ENCODE measurements around the gene PIEZO1. TPM values are rescaled to one million over a fixed set of nuclear protein-coding genes. Genes with fewer than 3 reads are reported as not detected.

PIEZO1 gene
- total and polyA plus RNA-seq, 9 of the 15 experiments (the other 6 are each of a cell fraction or from before 2014, with no cell fraction given) = 3.6 to 432 (median 131) TPM

- H3K4me3 ChIP-seq = no peak overlapping the region
- H3K79me2 ChIP-seq (ENCODE audit: control insufficient read depth, insufficient read depth, low read length) = no peaks in the 10 kb centered on the region
- ChIA-PET POLR2A (interaction anchor here (0.6 kb wide), 1 partner anchor 14 kb away, joined by 3 read pairs; no protein-coding TSS in a partner anchor), CTCF (ENCODE audit: low intra/inter-chr PET ratio) (no interaction called here)
- H3K4me2 ChIP-seq (ENCODE audit: insufficient read depth, low read length) = no peak overlapping the region
- no peak for DNase-seq (ENCODE audit: extremely low read depth in 1 of 4, low spot score in 3 of 4)
- no TSS peak for BruUV-seq (replicated peaks)
- no peak for ATAC-seq
- H3K27ac ChIP-seq (ENCODE audit: extremely low read depth, low read depth, low read length) = no peak overlapping the region
- H3K36me3 ChIP-seq (ENCODE audit: control insufficient read depth, insufficient read depth, low read length) = peaks cover 93% of the 10 kb centered on the region; the same call in 2 of the 3 replicates
- H3K9me3 ChIP-seq (replicated peaks; ENCODE audit: control insufficient read depth, insufficient read depth, low read depth, low read length) = no peaks in the 10 kb centered on the region
- TF ChIP-seq POLR2G (IDR thresholded peaks at IDR 0.05; ENCODE audit: low read depth, low read length) (peak; percentile 49; the same call in 1 of the 2 replicates), PBX2 (CRISPR knock-in tag; IDR thresholded peaks at IDR 0.05; ENCODE audit: low read depth) (no peak), PBX2 (tag; conservative IDR thresholded peaks at IDR 0.05; ENCODE audit: low read depth) (no peak), ZNF140 (CRISPR knock-in tag; IDR thresholded peaks at IDR 0.05) (no peak)
- no peaks in the 10 kb centered on the region; the same call in 1 of the 2 replicates for H4K20me1 ChIP-seq (replicated peaks; ENCODE audit: control insufficient read depth, insufficient read depth, low read length)
- over 99% methylated on average over 17 of the region's 17 CpGs for WGBS (ENCODE audit: insufficient coverage, low coverage, missing lambda C conversion rate)
- no peaks in the 10 kb centered on the region for H3K27me3 ChIP-seq (ENCODE audit: control insufficient read depth in 2 of 2, insufficient read depth in 2 of 2, low read length in 2 of 2)
- H3K4me1 ChIP-seq (replicated peaks in 1 of 2; ENCODE audit: control insufficient read depth in 2 of 2, insufficient read depth in 2 of 2, low read length in 2 of 2) = peaks cover 0 to 61% of the 10 kb centered on the region in 2 experiments; a peak in 1 of 5 replicates
- FAIRE-seq = no peak
- no peaks in the 10 kb centered on the region for H3K9me1 ChIP-seq (ENCODE audit: control insufficient read depth, insufficient read depth, low read length)
- in situ Hi-C loops (cut with MboI) (no loop called here), intact Hi-C loops (cut with micrococcal nuclease) (no loop called here)
- H2AFZ ChIP-seq (ENCODE audit: low read depth, low read length) = no peak overlapping the region
- H3K9ac ChIP-seq (ENCODE audit: insufficient read depth in 1 of 2, low read depth in 2 of 2, low read length in 2 of 2) = peak overlapping the region in 1 of 2 experiments; percentile 17; a peak in 1 of 4 replicates
Measured at GRCh38 chr16:88723911-88724310, 61.1 kb downstream of the PIEZO1 start.
